Keratinocyte (primary cell): ENCODE results near the gene PIEZO1. TPM values are rescaled to one million over a fixed set of nuclear protein-coding genes. Genes with fewer than 3 reads are reported as not detected.

ENCODE experiments used
- DNase-seq: peaks from one replicate; pipeline ENCODE4 v3.0.0-alpha.2; 2011; ENCODE audit warnings: low read depth, missing footprints, low spot score
- FAIRE-seq: peaks from 2 replicates; lab custom pipeline; 2011; peaks lifted over from hg19 to GRCh38; lab: Jason Lieb, UNC
- H2AFZ ChIP-seq: 2 replicates; pipeline ENCODE4 v1.6.0; 2012; ENCODE audit warnings: low read length, control low read depth, inconsistent platforms; ENCODE audit not compliant: control insufficient read depth
- H3K27ac ChIP-seq: 2 replicates; pipeline ENCODE4 v1.5.1; 2011; ENCODE audit warnings: low read length; ENCODE audit not compliant: control insufficient read depth, insufficient read depth
- H3K27me3 ChIP-seq: 3 replicates; pipeline ENCODE4 v1.6.0; 2011; ENCODE audit warnings: low read length; ENCODE audit not compliant: control insufficient read depth, insufficient read depth; ENCODE audit errors: extremely low read depth
- H3K36me3 ChIP-seq, 2 experiments: 2 replicates in 1 of 2; 3 replicates in 1 of 2; pipeline ENCODE4 v1.5.1; 2011; ENCODE audit warnings: low read length in 2 of 2, mild to moderate bottlenecking in 1 of 2; ENCODE audit not compliant: control insufficient read depth in 2 of 2, insufficient read depth in 2 of 2; ENCODE audit errors: extremely low read depth in 1 of 2
- H3K4me1 ChIP-seq: 3 replicates; pipeline ENCODE4 v1.5.1; 2011; ENCODE audit warnings: low read length; ENCODE audit not compliant: control insufficient read depth, insufficient read depth; ENCODE audit errors: extremely low read depth
- H3K4me2 ChIP-seq: 3 replicates; pipeline ENCODE4 v1.6.0; 2011; ENCODE audit warnings: low read depth, low read length; ENCODE audit not compliant: control insufficient read depth, insufficient read depth; ENCODE audit errors: extremely low read depth
- H3K4me3 ChIP-seq, 3 experiments: fragments of 200-600 bp in 1 of 3; sonication (generic) in 1 of 3; 2 replicates in 2 of 3; 3 replicates in 1 of 3; pipeline ENCODE4 v1.5.1; 2011 to 2016; ENCODE audit warnings: low read length in 3 of 3, mild to moderate bottlenecking in 3 of 3, control low read depth in 2 of 3, inconsistent platforms in 1 of 3, low read depth in 1 of 3, mixed read lengths in 1 of 3, mixed run types in 1 of 3, moderate library complexity in 1 of 3; ENCODE audit not compliant: control insufficient read depth in 2 of 3, insufficient read depth in 2 of 3; ENCODE audit errors: extremely low read depth in 1 of 3
- H3K79me2 ChIP-seq: 2 replicates; pipeline ENCODE4 v1.6.0; 2012; ENCODE audit warnings: low read length; ENCODE audit not compliant: control insufficient read depth, insufficient read depth
- H3K9ac ChIP-seq: 3 replicates; pipeline ENCODE4 v1.6.0; 2011; ENCODE audit warnings: low read length; ENCODE audit not compliant: control insufficient read depth, insufficient read depth; ENCODE audit errors: extremely low read depth
- H3K9me1 ChIP-seq: 3 replicates; pipeline ENCODE4 v1.6.0; 2011; ENCODE audit warnings: low read length; ENCODE audit not compliant: control insufficient read depth, insufficient read depth; ENCODE audit errors: extremely low read depth
- H3K9me3 ChIP-seq: 2 replicates; pipeline ENCODE4 v1.5.1; 2012; ENCODE audit warnings: low read depth, low read length; ENCODE audit not compliant: control insufficient read depth
- H4K20me1 ChIP-seq: 3 replicates; pipeline ENCODE4 v1.6.0; 2011; ENCODE audit warnings: low read length; ENCODE audit not compliant: control insufficient read depth, insufficient read depth; ENCODE audit errors: extremely low read depth
- EZH2 ChIP-seq: IDR thresholded peaks from one replicate; pipeline ENCODE4 v1.6.1; 2012; ENCODE audit warnings: inconsistent platforms, mild to moderate bottlenecking, low read length, moderate library complexity
- dilution Hi-C: fragments of 300-500 bp; cut with MboI; formaldehyde crosslinking; loops from one replicate; pipeline ENCODE4 v1.7.0; 2020; ENCODE audit warnings: low sequenced_read_pairs; ENCODE audit not compliant: extremely low pct_ligation_motif_present
- polyA plus RNA-seq, 5 experiments: library from polyadenylated mRNA; depleted of rRNA in 3 of 5; stranded (reverse) in 3 of 5; stranded (forward) in 1 of 5; unstranded in 1 of 5; fragments of >200 nt; gene quantifications; 1 replicate in 1 of 5; 2 replicates in 3 of 5; 3 replicates in 1 of 5; pipeline versions ENCODE4 v1.2.1 to v1.2.3, GENCODE V29; 2011 to 2012; ENCODE audit warnings: missing spikeins in 2 of 5, low read depth in 1 of 5, low replicate concordance in 1 of 5
- TF ChIP-seq, protein P1 (sequence below), 3 experiments: IDR thresholded peaks in 1 of 3; conservative IDR thresholded peaks in 1 of 3; optimal IDR thresholded peaks in 1 of 3; 2 replicates in 2 of 3; 3 replicates in 1 of 3; pipeline versions ENCODE3 to v1.5.1; 2011; ENCODE audit warnings: low read length in 3 of 3, mild to moderate bottlenecking in 3 of 3, moderate library complexity in 2 of 3, control low read depth in 1 of 3, inconsistent platforms in 1 of 3; ENCODE audit not compliant: insufficient read depth in 2 of 3; ENCODE audit errors: extremely low read depth in 1 of 3

Gene PIEZO1
- polyA plus RNA-seq, 1 donor (not counting 4 experiments of a cell fraction or from before 2014, with no cell fraction given): 62.8 TPM

DNA sequence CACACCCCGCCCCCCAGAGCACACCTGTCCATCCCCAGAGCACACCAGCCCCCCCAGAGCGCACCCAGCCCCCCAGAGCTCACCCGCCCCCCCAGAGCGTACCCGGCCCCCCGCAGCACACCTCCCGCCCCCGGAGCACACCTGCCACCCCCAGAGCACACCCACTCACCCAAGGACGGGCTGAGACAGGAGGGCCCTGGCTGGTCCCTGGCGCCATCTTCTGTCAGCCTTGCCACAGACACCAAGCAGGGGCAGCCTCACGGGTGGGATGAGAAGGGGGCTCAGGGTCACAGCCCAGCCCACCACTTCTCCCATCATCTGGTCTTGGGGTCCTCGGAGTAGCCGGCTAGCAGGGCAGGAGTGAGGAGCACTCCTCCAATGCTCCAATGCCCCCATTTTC lies 31.8 kb downstream of the PIEZO1 start:
- Histone ChIP-seq H3K27me3 (no peaks in the 10 kb centered on the region), H2AFZ (no peak overlapping the region), H3K4me3 (no peak overlapping the region), H4K20me1 (peaks cover 16% of the 10 kb centered on the region), H3K4me1 (peaks cover 26% of the 10 kb centered on the region), H3K79me2 (peaks cover 68% of the 10 kb centered on the region), H3K9me1 (no peaks in the 10 kb centered on the region), H3K36me3 (peaks cover 5 to 15% of the 10 kb centered on the region in 2 experiments), H3K9me3 (no peaks in the 10 kb centered on the region), H3K4me2 (no peak overlapping the region), H3K27ac (no peak overlapping the region), H3K9ac (no peak overlapping the region)
- TF ChIP-seq EZH2: no peak
- TF ChIP-seq, protein P1, sequence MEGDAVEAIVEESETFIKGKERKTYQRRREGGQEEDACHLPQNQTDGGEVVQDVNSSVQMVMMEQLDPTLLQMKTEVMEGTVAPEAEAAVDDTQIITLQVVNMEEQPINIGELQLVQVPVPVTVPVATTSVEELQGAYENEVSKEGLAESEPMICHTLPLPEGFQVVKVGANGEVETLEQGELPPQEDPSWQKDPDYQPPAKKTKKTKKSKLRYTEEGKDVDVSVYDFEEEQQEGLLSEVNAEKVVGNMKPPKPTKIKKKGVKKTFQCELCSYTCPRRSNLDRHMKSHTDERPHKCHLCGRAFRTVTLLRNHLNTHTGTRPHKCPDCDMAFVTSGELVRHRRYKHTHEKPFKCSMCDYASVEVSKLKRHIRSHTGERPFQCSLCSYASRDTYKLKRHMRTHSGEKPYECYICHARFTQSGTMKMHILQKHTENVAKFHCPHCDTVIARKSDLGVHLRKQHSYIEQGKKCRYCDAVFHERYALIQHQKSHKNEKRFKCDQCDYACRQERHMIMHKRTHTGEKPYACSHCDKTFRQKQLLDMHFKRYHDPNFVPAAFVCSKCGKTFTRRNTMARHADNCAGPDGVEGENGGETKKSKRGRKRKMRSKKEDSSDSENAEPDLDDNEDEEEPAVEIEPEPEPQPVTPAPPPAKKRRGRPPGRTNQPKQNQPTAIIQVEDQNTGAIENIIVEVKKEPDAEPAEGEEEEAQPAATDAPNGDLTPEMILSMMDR (optimal IDR thresholded peaks at IDR 0.05 in 1 of 3, IDR thresholded peaks at IDR 0.05 in 1 of 3, conservative IDR thresholded peaks at IDR 0.05 in 1 of 3; ENCODE audit: extremely low read depth in 1 of 3, insufficient read depth in 2 of 3, low read length in 3 of 3): peak in 1 of 3 experiments; percentile 27
- no peak for DNase-seq
- dilution Hi-C loops: loop anchor here (25.0 kb wide), 1 partner anchor 91 kb away; the partner anchor contains the start of genes CYBA and MVD
- FAIRE-seq: no peak

DNA sequence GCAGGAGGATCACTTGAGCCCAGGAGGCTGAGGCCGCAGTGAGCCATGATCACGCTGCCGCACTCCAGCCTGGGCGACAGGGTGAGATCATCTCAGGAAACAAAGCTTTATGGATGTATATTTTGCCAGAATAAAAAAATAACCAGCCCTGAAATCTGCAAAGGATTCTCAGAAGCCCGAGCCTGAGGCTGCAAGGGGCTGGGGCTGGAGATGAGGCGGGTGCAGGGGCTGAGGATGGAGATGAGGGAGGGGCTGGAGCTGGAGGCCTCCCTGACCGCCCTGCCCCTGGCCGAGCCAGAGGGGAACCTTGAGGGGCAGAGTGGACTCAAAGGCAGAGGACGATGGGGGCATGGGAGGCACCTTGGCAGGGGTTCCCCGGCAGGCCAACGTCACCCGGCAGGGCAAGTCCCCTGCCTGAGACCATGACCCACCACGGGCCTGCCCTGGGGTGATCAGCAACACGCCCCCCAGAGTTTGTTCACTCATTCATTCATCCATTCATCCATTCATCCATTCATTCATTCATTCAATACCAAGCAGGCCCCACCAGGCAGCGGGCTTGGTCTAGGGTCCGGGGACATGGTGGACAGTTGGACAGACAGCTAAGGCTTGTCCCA lies 32.5 kb downstream of the PIEZO1 start:
- dilution Hi-C loops: loop anchor here (25.0 kb wide), 1 partner anchor 90 kb away; the partner anchor contains the start of genes CYBA and MVD
- H3K4me1 ChIP-seq: peaks cover 28% of the 10 kb centered on the region
- peaks cover 65% of the 10 kb centered on the region for H3K79me2 ChIP-seq
- peaks cover 7 to 18% of the 10 kb centered on the region in 2 experiments for H3K36me3 ChIP-seq
- H3K4me3 ChIP-seq: no peak overlapping the region
- no peak overlapping the region for H2AFZ ChIP-seq
- H3K9me1 ChIP-seq: no peaks in the 10 kb centered on the region
- H3K9me3 ChIP-seq: no peaks in the 10 kb centered on the region
- no peaks in the 10 kb centered on the region for H3K27me3 ChIP-seq
- H3K9ac ChIP-seq: no peak overlapping the region
- no peak for FAIRE-seq
- H3K27ac ChIP-seq: no peak overlapping the region
- peaks cover 22% of the 10 kb centered on the region for H4K20me1 ChIP-seq
- no peak overlapping the region for H3K4me2 ChIP-seq
- TF ChIP-seq, protein P1 (optimal IDR thresholded peaks at IDR 0.05 in 1 of 3, IDR thresholded peaks at IDR 0.05 in 1 of 3, conservative IDR thresholded peaks at IDR 0.05 in 1 of 3; ENCODE audit: extremely low read depth in 1 of 3, insufficient read depth in 2 of 3, low read length in 3 of 3): no peak
- no peak for TF ChIP-seq EZH2
- no peak for DNase-seq
